H1 (cell line): ENCODE data around the gene COQ10B. TPM values are rescaled to one million over a fixed set of nuclear protein-coding genes. Genes with fewer than 3 reads are reported as not detected.

ENCODE experiments used
- CTCF ChIA-PET: fragments of 300-600 bp; sonication (Branson Sonifier 250); formaldehyde crosslinking; loops from one replicate; lab custom pipeline; 2021; ENCODE audit not compliant: partially characterized antibody; lab: Charles Lee
- POLR2A ChIA-PET: fragments of 300-600 bp; sonication (Branson Sonifier 250); formaldehyde crosslinking; loops from one replicate; lab custom pipeline; 2021; ENCODE audit warnings: inconsistent platforms; ENCODE audit not compliant: partially characterized antibody; lab: Charles Lee
- DNase-seq, 2 experiments: peaks; one replicate each; pipeline versions ENCODE4 v3.0.0 to v3.0.0-alpha.2; 2010 to 2022; ENCODE audit warnings: low spot score in 2 of 2, low read depth in 1 of 2, mixed read lengths in 1 of 2
- FAIRE-seq: peaks from 2 replicates; lab custom pipeline; 2011; peaks lifted over from hg19 to GRCh38; lab: Jason Lieb, UNC
- H2AFZ ChIP-seq: 2 replicates; pipeline ENCODE4 v1.8.1; 2012; ENCODE audit warnings: low read length, inconsistent platforms
- H2AK5ac ChIP-seq: 2 replicates; pipeline ENCODE4 v1.6.1; 2013; ENCODE audit warnings: low read depth, low read length
- H2BK120ac ChIP-seq: replicated peaks from 2 replicates; pipeline ENCODE3; 2013; ENCODE audit warnings: low read depth, low read length, inconsistent platforms
- H2BK12ac ChIP-seq: 2 replicates; pipeline ENCODE4 v1.6.1; 2013; ENCODE audit warnings: low read depth, low read length
- H2BK15ac ChIP-seq: 2 replicates; pipeline ENCODE4 v1.6.1; 2013; ENCODE audit warnings: low read length
- H2BK20ac ChIP-seq: 2 replicates; pipeline ENCODE4 v1.6.1; 2013; ENCODE audit warnings: low read length
- H2BK5ac ChIP-seq: 2 replicates; pipeline ENCODE4 v1.6.1; 2013; ENCODE audit warnings: low read depth, low read length
- H3K14ac ChIP-seq: 2 replicates; pipeline ENCODE4 v1.6.1; 2013; ENCODE audit warnings: inconsistent platforms; ENCODE audit not compliant: insufficient read length
- H3K18ac ChIP-seq: 2 replicates; pipeline ENCODE4 v1.6.1; 2013; ENCODE audit warnings: low read length; ENCODE audit errors: extremely low read depth
- H3K23ac ChIP-seq: 2 replicates; pipeline ENCODE4 v1.6.1; 2013; ENCODE audit warnings: inconsistent platforms; ENCODE audit not compliant: insufficient read length
- H3K23me2 ChIP-seq: 2 replicates; pipeline ENCODE4 v1.6.1; 2013; ENCODE audit warnings: low read depth, low read length
- H3K27ac ChIP-seq: 2 replicates; pipeline ENCODE4 v1.6.1; 2011; ENCODE audit warnings: low read depth, low read length, inconsistent platforms
- H3K27me3 ChIP-seq, 4 experiments: replicated peaks in 1 of 4; 1 replicate in 1 of 4; 2 replicates in 3 of 4; pipeline versions ENCODE4 v1.6.1 to v1.8.1; 2011 to 2013; ENCODE audit warnings: low read length in 3 of 4, mild to moderate bottlenecking in 3 of 4, inconsistent platforms in 2 of 4, mixed read lengths in 2 of 4, moderate library complexity in 1 of 4; ENCODE audit not compliant: control insufficient read depth in 3 of 4, insufficient read depth in 3 of 4; ENCODE audit errors: extremely low read depth in 1 of 4
- H3K36me3 ChIP-seq, 4 experiments: 2 replicates each; pipeline versions ENCODE4 v1.6.1 to v1.8.1; 2011 to 2013; ENCODE audit warnings: mild to moderate bottlenecking in 4 of 4, low read length in 3 of 4, moderate library complexity in 2 of 4, control low read depth in 1 of 4, inconsistent platforms in 1 of 4; ENCODE audit not compliant: insufficient read depth in 4 of 4, control insufficient read depth in 2 of 4
- H3K4ac ChIP-seq: replicated peaks from 2 replicates; pipeline ENCODE3; 2013; ENCODE audit warnings: low read length, low read depth, mixed read lengths, inconsistent platforms; ENCODE audit not compliant: insufficient read length
- H3K4me1 ChIP-seq, 4 experiments: replicated peaks in 1 of 4; 1 replicate in 1 of 4; 2 replicates in 3 of 4; pipeline versions ENCODE4 v1.6.1 to v1.8.1; 2011 to 2013; ENCODE audit warnings: low read length in 3 of 4, inconsistent platforms in 2 of 4, mixed read lengths in 1 of 4; ENCODE audit not compliant: insufficient read depth in 4 of 4, control insufficient read depth in 3 of 4
- H3K4me2 ChIP-seq, 2 experiments: 2 replicates each; pipeline versions ENCODE4 v1.6.1 to v1.8.1; 2011 to 2013; ENCODE audit warnings: low read depth in 2 of 2, low read length in 2 of 2, control low read depth in 1 of 2, inconsistent platforms in 1 of 2, mild to moderate bottlenecking in 1 of 2; ENCODE audit not compliant: insufficient read depth in 1 of 2
- H3K4me3 ChIP-seq, 4 experiments: fragments of 200-600, 300-600 bp in 1 of 4; sonication (generic), shearing (Covaris generic), sonication (Bioruptor Twin) in 1 of 4; 2 replicates each; pipeline versions ENCODE4 v1.5.1 to v1.8.1; 2011 to 2016; ENCODE audit warnings: low read length in 4 of 4, low read depth in 3 of 4, control low read depth in 2 of 4, inconsistent platforms in 2 of 4, mild to moderate bottlenecking in 2 of 4, mixed read lengths in 1 of 4, moderate library complexity in 1 of 4; ENCODE audit not compliant: insufficient read depth in 2 of 4; ENCODE audit errors: extremely low read depth in 1 of 4
- H3K56ac ChIP-seq: replicated peaks from 2 replicates; pipeline ENCODE3; 2013; ENCODE audit warnings: low read depth, mild to moderate bottlenecking, mixed read lengths, low read length, inconsistent platforms; ENCODE audit not compliant: insufficient read length
- H3K79me1 ChIP-seq: 2 replicates; pipeline ENCODE4 v1.6.1; 2013; ENCODE audit warnings: low read depth, low read length, control low read depth
- H3K79me2 ChIP-seq, 2 experiments: 2 replicates each; pipeline versions ENCODE4 v1.6.1 to v1.8.1; 2012 to 2013; ENCODE audit warnings: low read length in 2 of 2, mild to moderate bottlenecking in 2 of 2, inconsistent platforms in 1 of 2; ENCODE audit not compliant: insufficient read depth in 2 of 2, control insufficient read depth in 1 of 2
- H3K9ac ChIP-seq, 4 experiments: replicated peaks in 1 of 4; 1 replicate in 1 of 4; 2 replicates in 3 of 4; pipeline versions ENCODE4 v1.6.1 to v1.8.1; 2011 to 2013; ENCODE audit warnings: low read depth in 3 of 4, low read length in 3 of 4, control low read depth in 2 of 4, mild to moderate bottlenecking in 2 of 4, moderate library complexity in 2 of 4, inconsistent platforms in 1 of 4; ENCODE audit errors: extremely low read depth in 1 of 4
- H3K9me3 ChIP-seq, 2 experiments: 2 replicates each; pipeline versions ENCODE4 v1.6.1 to v1.8.1; 2012 to 2013; ENCODE audit warnings: mild to moderate bottlenecking in 2 of 2, moderate library complexity in 2 of 2, control low read depth in 1 of 2, inconsistent platforms in 1 of 2, low read depth in 1 of 2, low read length in 1 of 2, mixed read lengths in 1 of 2; ENCODE audit not compliant: insufficient read depth in 2 of 2
- H4K20me1 ChIP-seq, 2 experiments: replicated peaks in 1 of 2; 2 replicates each; pipeline versions ENCODE3 to v1.8.1; 2011 to 2013; ENCODE audit warnings: inconsistent platforms in 2 of 2, low read length in 2 of 2, mild to moderate bottlenecking in 1 of 2; ENCODE audit not compliant: insufficient read depth in 2 of 2, control insufficient read depth in 1 of 2
- H4K5ac ChIP-seq: 2 replicates; pipeline ENCODE4 v1.6.1; 2013; ENCODE audit warnings: low read length, low read depth, mixed read lengths, inconsistent platforms; ENCODE audit not compliant: insufficient read length
- H4K8ac ChIP-seq: 2 replicates; pipeline ENCODE4 v1.8.0; 2013; ENCODE audit warnings: mild to moderate bottlenecking, moderate library complexity, low read length, inconsistent platforms; ENCODE audit not compliant: insufficient read depth; ENCODE audit errors: extremely low read depth
- H4K91ac ChIP-seq: replicated peaks from 2 replicates; pipeline ENCODE3; 2013; ENCODE audit warnings: low read length, mixed read lengths, inconsistent platforms; ENCODE audit not compliant: insufficient read length
- CBX5 ChIP-seq: fragments of 300-800, 300-1000 bp; sonication (generic); IDR thresholded peaks from 2 replicates; pipeline ENCODE4 v1.7.1; 2016; ENCODE audit warnings: antibody characterized with exemption, low read length, low read depth
- EP300 ChIP-seq, 2 experiments: IDR thresholded peaks; 1 replicate in 1 of 2; 2 replicates in 1 of 2; pipeline ENCODE4 v1.6.1; 2011 to 2012; ENCODE audit warnings: low read depth in 2 of 2, low read length in 2 of 2, mild to moderate bottlenecking in 2 of 2, borderline replicate concordance in 1 of 2, inconsistent platforms in 1 of 2, moderate library complexity in 1 of 2
- HDAC2 ChIP-seq, 2 experiments: fragments of 300-600 bp in 1 of 2; sonication (generic) in 1 of 2; IDR thresholded peaks; 2 replicates each; pipeline ENCODE4 v1.6.1; 2011 to 2012; ENCODE audit warnings: low read depth in 2 of 2, low read length in 2 of 2, mild to moderate bottlenecking in 2 of 2, moderate library complexity in 2 of 2, borderline replicate concordance in 1 of 2, inconsistent platforms in 1 of 2
- RFX5 ChIP-seq: IDR thresholded peaks from 2 replicates; pipeline ENCODE4 v1.6.1; 2011; ENCODE audit warnings: low read depth, low read length, improper control_type of control experiment, borderline replicate concordance
- SIRT6 ChIP-seq: IDR thresholded peaks from one replicate; pipeline ENCODE4 v1.7.1; 2012; ENCODE audit warnings: low read length, inconsistent platforms
- SP1 ChIP-seq: IDR thresholded peaks from 2 replicates; pipeline ENCODE4 v1.6.1; 2011; ENCODE audit warnings: low read depth, low read length
- TEAD4 ChIP-seq: IDR thresholded peaks from 2 replicates; pipeline ENCODE4 v1.6.1; 2012; ENCODE audit warnings: low read depth, low read length, inconsistent platforms, mixed read lengths
- USF2 ChIP-seq: IDR thresholded peaks from 2 replicates; pipeline ENCODE4 v1.6.1; 2011; ENCODE audit warnings: low read length, improper control_type of control experiment
- WGBS, 2 experiments: shearing (Covaris generic) in 1 of 2; methylation state at CpG; one replicate each; pipeline versions ENCODE4 v1.1.6 to v1.1.7; 2013 to 2015; ENCODE audit warnings: low lambda C conversion rate in 2 of 2, mixed read lengths in 2 of 2, inconsistent platforms in 1 of 2, low coverage in 1 of 2, missing lambda C conversion rate in 1 of 2; ENCODE audit not compliant: insufficient replicate concordance in 2 of 2, insufficient coverage in 1 of 2, insufficient read length in 1 of 2; ENCODE audit errors: extremely low coverage in 1 of 2, missing lambda C conversion rate in 1 of 2; 5-methylcytosine and 5-hydroxymethylcytosine counted together
- polyA plus RNA-seq, 7 experiments: library from polyadenylated mRNA; depleted of rRNA in 3 of 7; stranded (reverse) in 5 of 7; unstranded in 2 of 7; fragments of >200 nt in 5 of 7; fragments of 200-250 nt in 2 of 7; gene quantifications; 1 replicate in 5 of 7; 2 replicates in 1 of 7; 4 replicates in 1 of 7; pipeline versions ENCODE4 v1.2.1 to v1.2.3, GENCODE V29; 2011 to 2013; ENCODE audit warnings: missing spikeins in 2 of 7, mixed read lengths in 2 of 7
- total RNA-seq: library from RNA; stranded (reverse); fragmentation: NEBNext Ultra II Directional; extraction: Animal tissue kit (Norgen Biotek cat#: 25700); gene quantifications from 2 replicates; pipeline ENCODE4 v1.2.1, GENCODE V29; 2021

COQ10B gene
- total and polyA plus RNA-seq, 2 of the 8 experiments (the other 6 are each of a cell fraction or from before 2014, with no cell fraction given): 1.9 to 17.3 TPM

DNA sequence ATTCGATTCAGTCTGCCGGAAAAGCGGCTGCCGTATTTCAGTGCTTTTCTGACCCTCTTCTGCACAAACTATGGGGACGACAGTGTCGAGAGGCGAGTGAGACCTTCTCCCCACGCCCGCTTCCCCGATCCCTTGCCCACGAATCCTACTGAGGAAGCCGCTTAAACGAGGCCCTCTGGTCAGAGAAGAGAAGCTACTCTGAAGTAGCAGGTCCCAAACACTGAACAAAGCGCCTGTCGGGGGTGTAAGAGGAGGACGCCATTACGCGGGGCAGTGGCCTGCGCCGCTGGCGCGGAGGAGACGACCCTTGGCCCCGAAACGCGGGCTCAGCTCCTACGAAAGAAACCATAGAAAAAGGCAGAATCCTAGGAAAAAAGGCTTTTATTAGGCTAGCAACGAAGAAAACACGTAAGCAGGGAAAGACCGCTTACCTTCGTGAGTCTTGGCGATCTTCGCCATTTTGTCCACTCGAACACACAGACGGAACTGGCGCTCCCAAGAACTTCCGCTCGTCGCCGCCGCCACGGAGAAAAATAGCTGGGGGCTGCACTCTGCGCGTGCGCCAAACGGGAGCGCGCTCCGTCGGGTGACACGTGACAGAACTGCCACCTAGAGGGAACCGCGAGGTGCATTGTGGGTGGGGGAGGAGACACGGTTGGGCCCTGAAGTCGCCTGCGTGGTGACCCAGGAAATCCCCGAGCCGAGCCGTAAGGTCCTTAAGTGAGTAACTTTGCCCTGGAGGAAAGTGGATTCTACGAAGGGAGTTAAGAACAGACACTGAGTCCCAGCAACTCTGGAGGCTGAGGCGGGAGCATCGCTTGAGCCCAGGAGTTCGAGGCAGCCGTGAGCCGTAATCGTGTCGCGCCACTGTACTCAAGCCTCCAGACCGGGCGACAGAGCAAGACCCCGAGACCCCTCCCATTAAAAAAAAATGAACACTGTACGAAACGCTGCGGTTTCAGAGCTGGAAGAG lies 18.5 kb upstream of the COQ10B start, which contains the start of gene SF3B1:
SF3B1 (minus strand) TSS at position 488 of the 973 bp plus-strand sequence; CDS start at position 459, 29 bp downstream.
- H3K27ac ChIP-seq: peak within 1 kb of the TSS; percentile 99
- ChIA-PET CTCF (interaction anchor here (0.9 kb wide), 2 partner anchors 16 to 18 kb away, joined by 3 read pairs; no protein-coding TSS in a partner anchor), POLR2A (interaction anchor here (0.6 to 2.7 kb wide), 25 partner anchors 10 to 206 kb away, joined by 3 to 31 read pairs (median 4); partner anchors contain the start of genes COQ10B, HSPD1, HSPE1 and MOB4)
- no peak within 1 kb of the TSS for H2BK15ac ChIP-seq
- peaks cover 0 to under 1% (median 0%) of the 10 kb centered on the region in 4 experiments; a peak in 1 of 8 replicates for H3K36me3 ChIP-seq
- H2BK5ac ChIP-seq: peak within 1 kb of the TSS; percentile 99
- peak within 1 kb of the TSS; percentile 95 to 100 (median 100) for H3K9ac ChIP-seq
- peak within 1 kb of the TSS; percentile 76 for H3K4ac ChIP-seq
- H2AK5ac ChIP-seq: peak within 1 kb of the TSS; percentile 93; the same call in 1 of the 2 replicates
- H4K8ac ChIP-seq: peak within 1 kb of the TSS; percentile 99
- no peak within 1 kb of the TSS for H2BK20ac ChIP-seq
- peak; percentile 91 to 98 for DNase-seq
- peak within 1 kb of the TSS; percentile 91; the same call in 1 of the 2 replicates for H2BK12ac ChIP-seq
- no peak for FAIRE-seq
- peak within 1 kb of the TSS; percentile 79 for H3K56ac ChIP-seq
- H3K79me1 ChIP-seq: peaks cover 5% of the 10 kb centered on the region; the same call in 1 of the 2 replicates
- peak within 1 kb of the TSS; percentile 61 to 91 for H3K4me2 ChIP-seq
- no peak within 1 kb of the TSS for H3K23ac ChIP-seq
- peak within 1 kb of the TSS; percentile 83 to 100 (median 98) for H3K4me3 ChIP-seq
- no peak within 1 kb of the TSS for H3K14ac ChIP-seq
- H2BK120ac ChIP-seq: peak within 1 kb of the TSS; percentile 65
- peak within 1 kb of the TSS; percentile 30 for H4K91ac ChIP-seq
- H2AFZ ChIP-seq: peak within 1 kb of the TSS; percentile 77
- peak within 1 kb of the TSS; percentile 99 for H3K18ac ChIP-seq
- H3K79me2 ChIP-seq: peaks cover 48 to 61% of the 10 kb centered on the region in 2 experiments
- H3K23me2 ChIP-seq: peaks cover 6% of the 10 kb centered on the region; the same call in 1 of the 2 replicates
- no peaks in the 10 kb centered on the region for H3K27me3 ChIP-seq
- peaks cover 0 to 5% (median 4%) of the 10 kb centered on the region in 4 experiments; a peak in 4 of 7 replicates for H3K4me1 ChIP-seq
- 1% methylated on average over 74 of the region's 74 CpGs; no CpG with 5 or more reads in 1 of the 2 experiments for WGBS, 2 experiments
- no peaks in the 10 kb centered on the region for H3K9me3 ChIP-seq
- H4K5ac ChIP-seq: peak within 1 kb of the TSS; percentile 85
- peaks cover 7 to 16% of the 10 kb centered on the region in 2 experiments for H4K20me1 ChIP-seq
- peak; percentile 92 for TF ChIP-seq USF2
- TF ChIP-seq CBX5: no peak
- TF ChIP-seq RFX5: no peak
- no peak; a peak in 1 of 4 replicates for TF ChIP-seq HDAC2 (IDR thresholded peaks at IDR 0.05; ENCODE audit: borderline replicate concordance in 1 of 2, low read depth in 2 of 2, low read length in 2 of 2)
- TF ChIP-seq SIRT6: no peak
- TF ChIP-seq EP300 (IDR thresholded peaks at IDR 0.05; ENCODE audit: borderline replicate concordance in 1 of 2, low read depth in 2 of 2, low read length in 2 of 2): no peak
- 0 out of 2 replicates have a peak, but pooled peaks have one; percentile 6 for TF ChIP-seq SP1
- peak; percentile 22; the same call in 1 of the 2 replicates for TF ChIP-seq TEAD4
